HG03159 (cell line): ENCODE data around the gene C11orf54.
"Not testable (repeated sequence)": the region's sequence is repeated elsewhere in the genome, so short reads cannot be mapped to it uniquely, and the experiment has no call there.

Experiments
- ATAC-seq: cut with Tn5 transposase; IDR thresholded peaks from one replicate; pipeline ENCODE4 v1.9.1; 2021; ENCODE audit warnings: mild to moderate bottlenecking, moderate library complexity; ENCODE audit not compliant: unreplicated experiment

C11orf54 gene

DNA sequence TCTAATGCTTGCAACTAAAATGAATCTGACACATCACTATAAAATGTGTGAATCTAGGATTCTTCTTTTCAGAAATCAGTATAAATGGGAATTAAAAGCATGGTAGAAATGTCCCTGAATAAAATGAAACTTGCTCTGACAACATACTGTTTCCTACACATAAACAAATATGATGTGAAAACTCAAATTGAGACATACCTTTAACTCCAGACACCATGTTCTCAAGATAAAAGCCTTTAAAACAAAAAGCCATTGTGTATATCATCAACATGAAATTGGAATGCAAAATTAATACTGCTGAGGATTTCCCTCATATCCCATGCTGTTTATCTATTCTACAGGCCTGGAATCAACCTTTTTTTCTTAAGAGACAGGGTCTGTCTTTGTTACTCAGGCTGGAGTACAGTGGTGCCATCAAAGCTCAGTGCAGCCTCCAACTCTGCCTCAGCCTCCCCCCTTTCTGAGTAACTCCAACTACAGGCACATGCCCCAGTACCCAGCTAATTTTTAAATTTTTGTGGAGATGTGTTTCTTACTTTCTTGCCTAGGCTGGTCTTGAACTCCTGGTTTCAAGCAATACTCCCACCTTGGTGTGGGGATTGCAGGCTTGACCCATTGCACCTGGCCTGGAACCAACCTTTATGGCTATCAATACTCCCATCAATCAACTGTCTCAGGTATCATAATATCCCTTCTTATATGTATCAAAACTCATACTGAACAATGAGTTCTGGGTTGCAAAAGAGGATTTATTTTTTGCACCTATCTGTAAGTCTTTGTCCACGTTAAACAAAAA lies 6.8 kb upstream of the C11orf54 start:
- no peak for ATAC-seq

DNA sequence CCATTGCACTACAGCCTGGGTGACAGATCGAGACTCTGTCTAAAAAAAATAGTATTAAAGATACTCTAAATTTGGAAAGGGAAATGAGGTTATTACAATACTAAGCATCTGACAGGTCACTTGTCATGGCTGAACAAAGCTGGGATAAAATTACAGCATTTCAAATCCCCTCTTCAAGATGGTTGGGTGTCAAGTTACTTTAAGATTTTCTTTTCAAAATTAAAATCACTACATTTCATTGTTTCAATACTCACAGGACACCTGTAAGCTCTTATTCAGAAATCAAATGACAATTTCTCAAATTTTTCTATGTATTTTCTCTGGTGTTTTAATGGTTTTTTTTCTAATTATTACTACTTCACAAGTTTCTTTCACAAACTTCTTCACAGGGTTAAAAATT lies 5.8 kb upstream of the C11orf54 start:
- ATAC-seq = no peak

DNA sequence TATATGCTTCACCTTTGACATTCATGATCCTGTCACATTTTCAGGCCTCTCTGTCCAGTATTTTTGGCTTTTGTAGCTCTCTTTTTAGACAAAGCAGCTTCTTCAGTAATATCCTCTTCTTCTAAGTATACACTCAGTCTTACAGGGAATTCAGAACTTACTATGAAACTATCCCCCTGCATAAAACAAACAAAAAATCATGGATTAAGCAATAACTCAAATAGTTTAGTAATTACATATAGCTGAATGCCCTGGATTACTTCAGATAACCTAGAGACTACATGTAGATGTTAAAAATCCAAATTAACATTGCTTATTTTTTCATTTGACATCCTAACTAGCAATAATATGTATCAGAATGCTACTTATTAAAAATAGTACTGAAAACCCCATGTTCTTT lies 5.3 kb upstream of the C11orf54 start:
- no peak for ATAC-seq

GRCh38 chr11:93737904-93738612 lies 3.4 kb upstream of the C11orf54 start:
- ATAC-seq = no peak

DNA sequence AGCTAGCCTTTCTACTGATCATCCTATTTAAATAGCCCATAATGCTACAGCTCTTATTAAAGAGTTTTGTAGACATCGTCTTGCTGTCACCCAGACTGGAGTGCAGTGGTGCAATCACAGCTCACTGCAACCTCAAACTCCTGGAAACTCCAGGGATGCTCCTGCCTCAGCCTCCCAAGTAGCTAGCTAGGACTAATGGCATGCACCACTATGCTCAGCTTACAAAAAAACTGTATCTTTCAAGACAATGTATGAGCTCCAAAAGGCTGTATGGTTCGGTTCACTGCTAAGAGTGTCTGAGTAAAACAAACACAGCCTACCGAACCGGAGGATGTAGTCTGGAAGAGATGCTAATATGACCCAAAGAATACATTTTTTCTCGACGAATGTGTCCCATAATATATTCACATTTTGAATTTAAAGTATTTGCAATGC lies 2.8 kb upstream of the C11orf54 start:
- ATAC-seq = no peak

DNA sequence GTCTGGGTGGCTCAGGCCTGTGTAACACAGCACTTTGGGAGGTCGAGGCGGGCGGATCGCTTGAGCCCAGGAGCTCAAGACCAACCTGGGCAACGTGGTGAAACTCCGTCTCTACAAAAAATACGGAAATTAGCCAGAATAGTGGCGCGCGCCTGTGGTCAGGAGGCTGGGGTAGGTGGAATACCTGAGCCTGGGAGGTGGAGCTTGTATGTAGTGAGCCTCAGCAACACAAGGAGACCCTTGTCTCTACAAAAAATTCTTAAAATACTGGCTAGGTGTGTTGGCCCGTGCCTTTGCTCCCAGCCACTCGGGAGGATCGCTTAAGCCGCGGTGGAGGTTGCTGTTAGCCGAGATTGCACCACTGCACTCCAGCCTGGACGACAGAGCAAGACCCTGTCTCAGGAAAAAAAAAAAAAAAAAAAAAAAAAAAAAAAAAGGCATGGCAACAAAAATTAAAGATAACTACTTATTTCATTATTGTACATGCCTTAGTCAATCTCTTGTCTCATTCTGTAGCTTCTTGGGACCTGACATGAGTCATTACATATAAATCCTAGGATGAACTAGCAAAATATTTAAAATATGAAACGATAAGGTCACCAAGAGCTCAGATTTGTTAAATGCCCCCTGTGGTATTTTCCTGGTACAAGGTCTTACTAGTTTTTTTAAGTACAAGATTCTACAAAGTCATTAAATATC lies 1.3 kb upstream of the C11orf54 start:
- ATAC-seq = no peak

GRCh38 chr11:93740730-93741093 lies 760 bp upstream of the C11orf54 start:
- peak; percentile 34 for ATAC-seq

DNA sequence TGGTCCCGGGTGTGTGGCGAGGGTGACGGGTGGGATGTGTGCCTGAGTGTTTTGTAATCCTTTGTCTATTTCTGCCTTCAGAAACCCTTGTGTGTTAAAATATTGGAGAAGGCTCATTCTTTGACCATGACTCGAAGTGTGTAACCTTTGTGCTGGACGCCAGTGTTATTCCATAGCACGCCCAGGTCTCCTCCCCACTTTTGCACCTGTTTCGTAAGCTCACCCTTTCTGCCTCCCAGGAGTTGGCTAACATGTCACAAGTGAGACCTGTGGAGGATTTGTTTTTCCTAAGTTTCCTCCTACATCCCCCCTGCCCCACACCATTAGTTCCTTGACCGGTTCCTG lies 382 bp downstream of the C11orf54 start:
- peak; percentile 3 for ATAC-seq

GRCh38 chr11:93743291-93743690 lies 1.8 kb downstream of the C11orf54 start:
- ATAC-seq = no peak

- no peak for ATAC-seq
These were observed 3.2 kb downstream of the C11orf54 start for GRCh38 chr11:93744669-93745004.

DNA sequence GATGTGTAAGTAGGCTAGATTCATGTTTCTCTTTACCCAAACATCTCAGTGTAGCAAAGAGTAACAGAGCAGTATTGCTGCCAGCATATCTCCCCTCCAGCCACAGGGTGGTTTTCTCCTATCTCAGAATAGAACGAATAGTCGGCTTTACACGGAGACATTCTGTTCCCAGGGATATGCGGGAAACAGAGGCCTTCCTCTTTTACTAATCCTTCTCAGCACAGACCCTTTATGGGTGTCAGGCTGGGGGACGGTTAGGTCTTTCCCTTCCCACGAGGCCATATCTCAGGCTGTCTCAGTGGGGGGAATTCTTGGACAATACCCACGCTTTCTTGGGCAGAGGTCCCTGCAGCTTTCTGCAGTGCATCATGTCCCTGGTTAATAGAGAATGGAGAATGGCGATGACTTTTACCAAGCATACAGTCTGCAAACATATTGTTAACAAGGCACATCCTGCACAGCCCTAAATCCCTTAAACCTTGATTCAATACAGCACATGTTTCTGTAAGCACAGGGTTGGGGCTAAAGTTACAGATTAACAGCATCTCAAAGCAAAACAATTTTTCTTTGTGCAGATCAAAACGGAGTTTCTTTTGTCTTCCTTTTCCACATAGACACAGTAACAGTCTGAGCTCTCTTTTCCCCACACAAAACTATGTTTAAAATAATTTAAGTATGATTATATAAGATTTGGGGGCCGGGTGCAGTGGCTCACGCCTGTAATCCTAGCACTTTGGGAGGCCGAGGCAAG lies 3.7 kb downstream of the C11orf54 start:
- not testable (repeated sequence) for ATAC-seq

GRCh38 chr11:93746101-93746500 lies 4.6 kb downstream of the C11orf54 start:
- no peak for ATAC-seq

- ATAC-seq = peak; percentile 89
These were observed 5.7 kb downstream of the C11orf54 start for GRCh38 chr11:93747122-93747521.

- no peak for ATAC-seq
These were observed 9.5 kb downstream of the C11orf54 start for GRCh38 chr11:93751001-93751400.

DNA sequence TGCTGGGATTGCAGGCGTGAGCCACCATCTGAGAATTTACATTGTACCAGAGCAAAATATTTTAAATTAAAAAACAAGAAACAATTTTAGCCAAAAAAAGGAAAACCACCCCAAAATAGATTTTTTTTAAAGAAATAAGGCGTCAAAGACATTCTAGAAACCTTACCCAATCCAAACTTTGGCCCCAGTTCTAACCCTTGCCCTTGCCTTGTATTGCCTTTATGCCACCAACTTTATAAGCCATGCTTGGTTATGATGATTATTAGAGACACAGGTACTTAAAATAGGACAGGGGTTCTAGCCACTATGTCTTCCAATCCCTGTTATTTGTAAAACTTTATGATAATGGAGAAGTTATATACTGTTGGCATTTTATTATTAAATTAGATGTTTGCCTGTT lies 11.8 kb downstream of the C11orf54 start:
- ATAC-seq = no peak

DNA sequence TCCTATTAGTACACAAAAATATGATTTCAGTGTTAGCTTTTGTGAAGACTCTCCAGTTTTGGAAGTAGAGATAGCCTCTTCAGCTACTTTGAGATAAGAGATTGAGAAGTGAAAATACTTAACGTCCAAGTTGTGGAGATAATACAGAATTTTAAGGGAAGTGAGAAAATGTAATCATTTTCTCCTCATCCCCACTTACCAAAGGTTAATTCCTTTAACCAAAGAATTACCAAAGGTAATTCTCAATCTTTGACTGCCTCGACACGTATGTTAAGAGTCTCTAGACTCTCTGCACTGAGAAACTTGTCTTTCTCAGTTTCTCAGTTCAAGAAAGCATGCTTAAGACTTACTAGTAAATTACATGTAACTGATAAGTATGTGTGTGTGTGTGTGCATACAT lies 15.3 kb downstream of the C11orf54 start:
- no peak for ATAC-seq

DNA sequence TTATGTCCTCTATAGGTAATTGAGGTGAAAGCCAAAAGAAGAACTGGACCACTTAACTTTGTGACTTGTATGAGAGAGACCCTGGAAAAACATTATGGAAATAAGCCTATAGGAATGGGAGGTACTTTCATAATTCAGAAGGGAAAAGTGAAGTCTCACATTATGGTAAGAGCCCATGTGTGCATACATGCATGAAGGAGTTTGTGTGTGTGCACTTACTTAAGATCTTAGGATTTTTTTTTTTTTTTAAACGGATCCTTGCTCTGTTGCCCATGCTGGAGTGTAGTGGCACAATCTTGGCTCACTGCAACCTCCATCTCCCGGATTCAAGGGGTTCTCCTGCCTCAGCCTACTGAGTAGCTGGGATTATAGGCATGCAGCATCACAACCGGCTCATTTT lies 15.8 kb downstream of the C11orf54 start:
- no peak for ATAC-seq

GRCh38 chr11:93757924-93758865 lies 16.7 kb downstream of the C11orf54 start:
- ATAC-seq = no peak

DNA sequence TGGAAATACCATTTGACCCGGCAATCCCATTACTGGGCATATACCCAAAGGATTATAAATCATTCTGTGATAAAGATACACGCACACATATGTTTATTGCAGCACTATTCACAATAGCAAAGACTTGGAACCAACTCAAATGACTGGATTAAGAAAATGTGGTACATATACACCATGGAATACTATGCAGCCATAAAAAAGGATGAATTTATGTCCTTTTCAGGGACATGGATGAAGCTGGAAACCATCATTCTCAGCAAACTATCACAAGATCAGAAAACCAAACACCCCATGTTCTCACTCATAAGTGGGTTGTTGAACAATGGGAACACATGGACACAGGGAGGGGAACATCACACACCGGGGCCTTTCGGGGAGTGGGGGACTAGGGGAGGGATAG lies 17.7 kb downstream of the C11orf54 start:
- ATAC-seq = not testable (repeated sequence)

DNA sequence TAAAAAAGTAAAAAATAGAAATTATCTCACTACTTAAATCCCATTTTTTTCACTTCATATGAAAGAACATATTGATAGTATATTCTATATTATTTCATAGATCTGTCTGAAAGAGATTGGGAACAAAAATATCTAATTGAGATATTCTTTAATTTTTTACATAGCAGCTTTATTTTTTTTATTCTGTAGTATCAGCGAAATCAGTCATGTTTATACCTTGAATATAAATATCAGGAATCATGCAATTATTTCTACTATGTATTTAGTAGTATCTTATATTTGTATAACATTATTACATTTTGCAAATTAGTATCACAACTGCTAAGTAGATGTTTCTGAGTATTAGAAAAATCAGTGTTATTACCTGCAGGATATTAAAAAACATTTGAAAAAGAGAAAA lies 20.4 kb downstream of the C11orf54 start:
- ATAC-seq = no peak
